ENCODE data around the gene KCNQ1.

Gene KCNQ1

GRCh38 chr11:2411446-2412305, 33.1 kb upstream of the KCNQ1 start:
- no peak for DNase-seq (ENCODE audit: low spot score)

- DNase-seq (ENCODE audit: low spot score), result no peak
Measured at GRCh38 chr11:2412323-2412722, 32.5 kb upstream of the KCNQ1 start.

GRCh38 chr11:2413742-2414579, 30.8 kb upstream of the KCNQ1 start:
- no peak for DNase-seq (ENCODE audit: low spot score)

- no peak for DNase-seq (ENCODE audit: low spot score)
Measured at GRCh38 chr11:2414616-2415015, 30.2 kb upstream of the KCNQ1 start.

- DNase-seq (ENCODE audit: low spot score), result no peak
Measured at GRCh38 chr11:2415171-2415570, 29.6 kb upstream of the KCNQ1 start.

GRCh38 chr11:2415601-2416380, 29.0 kb upstream of the KCNQ1 start:
- DNase-seq (ENCODE audit: low spot score), result no peak

- no peak for DNase-seq (ENCODE audit: low spot score)
Measured at GRCh38 chr11:2416765-2417164, 28.0 kb upstream of the KCNQ1 start.

- no peak for DNase-seq (ENCODE audit: low spot score)
Measured at GRCh38 chr11:2417856-2418692, 26.7 kb upstream of the KCNQ1 start.

- DNase-seq (ENCODE audit: low spot score), result no peak
Measured at GRCh38 chr11:2418693-2419360, 26.0 kb upstream of the KCNQ1 start.

GRCh38 chr11:2419638-2420501, 24.9 kb upstream of the KCNQ1 start:
- DNase-seq (ENCODE audit: low spot score), result peak; percentile 89

- DNase-seq (ENCODE audit: low spot score), result peak; percentile 95
Measured at GRCh38 chr11:2420502-2421225, 24.1 kb upstream of the KCNQ1 start.

- no peak for DNase-seq (ENCODE audit: low spot score)
Measured at GRCh38 chr11:2421226-2421994, 23.4 kb upstream of the KCNQ1 start.

- DNase-seq (ENCODE audit: low spot score), result no peak
Measured at GRCh38 chr11:2421996-2422395, 22.8 kb upstream of the KCNQ1 start.

- DNase-seq (ENCODE audit: low spot score), result no peak
Measured at GRCh38 chr11:2422461-2423156, 22.2 kb upstream of the KCNQ1 start.

- no peak for DNase-seq (ENCODE audit: low spot score)
Measured at GRCh38 chr11:2423157-2424025, 21.4 kb upstream of the KCNQ1 start.

GRCh38 chr11:2424811-2425495, 19.9 kb upstream of the KCNQ1 start:
- DNase-seq (ENCODE audit: low spot score), result no peak
